IPS-15b (cell line): Measurements from ENCODE around the gene AMER3.
"Not testable (repeated sequence)": the region's sequence is repeated elsewhere in the genome, so short reads cannot be mapped to it uniquely, and the experiment has no call there.

Experiments used
- H3K27me3 ChIP-seq: one replicate; pipeline ENCODE4 v1.6.1; 2013; ENCODE audit warnings: low read length; ENCODE audit not compliant: control insufficient read depth, insufficient read depth
- H3K36me3 ChIP-seq: one replicate; pipeline ENCODE4 v1.6.1; 2013; ENCODE audit warnings: low read length; ENCODE audit not compliant: control insufficient read depth, insufficient read depth
- H3K4me1 ChIP-seq: one replicate; pipeline ENCODE4 v1.6.1; 2013; ENCODE audit warnings: mild to moderate bottlenecking, low read length; ENCODE audit not compliant: control insufficient read depth, insufficient read depth
- H3K4me3 ChIP-seq: one replicate; pipeline ENCODE4 v1.5.1; 2013; ENCODE audit warnings: low read depth, low read length
- H3K9ac ChIP-seq: one replicate; pipeline ENCODE4 v1.6.1; 2013; ENCODE audit warnings: low read depth, mild to moderate bottlenecking, low read length
- H3K9me3 ChIP-seq: one replicate; pipeline ENCODE4 v1.6.1; 2013; ENCODE audit warnings: mild to moderate bottlenecking, low read length; ENCODE audit not compliant: control insufficient read depth, insufficient read depth

Gene AMER3

GRCh38 chr2:130729322-130730299 is 25.7 kb upstream of the AMER3 start:
- H3K36me3 ChIP-seq, result no peaks in the 10 kb centered on the region
- H3K4me1 ChIP-seq, result peaks cover 6% of the 10 kb centered on the region
- H3K9me3 ChIP-seq, result no peaks in the 10 kb centered on the region
- peaks cover 22% of the 10 kb centered on the region for H3K27me3 ChIP-seq
- no peak overlapping the region for H3K9ac ChIP-seq
- H3K4me3 ChIP-seq, result no peak overlapping the region

- not testable (repeated sequence) for H3K9me3 ChIP-seq, H3K4me3 ChIP-seq, H3K9ac ChIP-seq, H3K36me3 ChIP-seq, H3K4me1 ChIP-seq
- peaks cover 11% of the 10 kb centered on the region for H3K27me3 ChIP-seq
These were observed 23.1 kb upstream of the AMER3 start for GRCh38 chr2:130732257-130732656.

GRCh38 chr2:130735200-130735599 is 20.1 kb upstream of the AMER3 start:
- Histone ChIP-seq H3K4me1 (no peaks in the 10 kb centered on the region), H3K27me3 (no peaks in the 10 kb centered on the region), H3K36me3 (no peaks in the 10 kb centered on the region), H3K4me3 (no peak overlapping the region), H3K9ac (no peak overlapping the region), H3K9me3 (no peaks in the 10 kb centered on the region)

GRCh38 chr2:130736487-130736886 is 18.9 kb upstream of the AMER3 start:
- H3K27me3 ChIP-seq, result no peaks in the 10 kb centered on the region
- no peaks in the 10 kb centered on the region for H3K4me1 ChIP-seq
- no peak overlapping the region for H3K9ac ChIP-seq
- no peak overlapping the region for H3K4me3 ChIP-seq
- no peaks in the 10 kb centered on the region for H3K9me3 ChIP-seq
- H3K36me3 ChIP-seq, result no peaks in the 10 kb centered on the region

GRCh38 chr2:130737592-130737991 is 17.7 kb upstream of the AMER3 start:
- Histone ChIP-seq H3K9ac (no peak overlapping the region), H3K36me3 (no peaks in the 10 kb centered on the region), H3K9me3 (no peaks in the 10 kb centered on the region), H3K4me3 (no peak overlapping the region), H3K27me3 (no peaks in the 10 kb centered on the region), H3K4me1 (no peaks in the 10 kb centered on the region)

GRCh38 chr2:130740671-130741070 is 14.7 kb upstream of the AMER3 start:
- Histone ChIP-seq H3K9ac (no peak overlapping the region), H3K4me3 (no peak overlapping the region), H3K4me1 (peaks cover 3% of the 10 kb centered on the region), H3K27me3 (no peaks in the 10 kb centered on the region), H3K9me3 (no peaks in the 10 kb centered on the region), H3K36me3 (no peaks in the 10 kb centered on the region)

- H3K9ac ChIP-seq, result no peak overlapping the region
- H3K9me3 ChIP-seq, result no peaks in the 10 kb centered on the region
- H3K36me3 ChIP-seq, result no peaks in the 10 kb centered on the region
- H3K4me1 ChIP-seq, result peaks cover 3% of the 10 kb centered on the region
- no peaks in the 10 kb centered on the region for H3K27me3 ChIP-seq
- no peak overlapping the region for H3K4me3 ChIP-seq
These were observed 12.1 kb upstream of the AMER3 start for GRCh38 chr2:130743278-130743677.

- H3K4me3 ChIP-seq, result no peak overlapping the region
- H3K36me3 ChIP-seq, result no peaks in the 10 kb centered on the region
- no peak overlapping the region for H3K9ac ChIP-seq
- peaks cover 3% of the 10 kb centered on the region for H3K4me1 ChIP-seq
- H3K9me3 ChIP-seq, result no peaks in the 10 kb centered on the region
- H3K27me3 ChIP-seq, result no peaks in the 10 kb centered on the region
These were observed 10.8 kb upstream of the AMER3 start for GRCh38 chr2:130744287-130745117.

GRCh38 chr2:130749078-130749477 is 6.3 kb upstream of the AMER3 start:
- Histone ChIP-seq H3K36me3 (no peaks in the 10 kb centered on the region), H3K4me3 (no peak overlapping the region), H3K27me3 (peaks cover 2% of the 10 kb centered on the region), H3K9ac (no peak overlapping the region), H3K9me3 (no peaks in the 10 kb centered on the region), H3K4me1 (peaks cover 3% of the 10 kb centered on the region)

GRCh38 chr2:130749641-130750040 is 5.7 kb upstream of the AMER3 start:
- no peaks in the 10 kb centered on the region for H3K9me3 ChIP-seq
- peaks cover under 1% of the 10 kb centered on the region for H3K4me1 ChIP-seq
- H3K27me3 ChIP-seq, result peaks cover 7% of the 10 kb centered on the region
- no peak overlapping the region for H3K4me3 ChIP-seq
- no peak overlapping the region for H3K9ac ChIP-seq
- H3K36me3 ChIP-seq, result no peaks in the 10 kb centered on the region

GRCh38 chr2:130754811-130755210 is 529 bp upstream of the AMER3 start:
- Histone ChIP-seq H3K36me3 (no peaks in the 10 kb centered on the region), H3K4me1 (no peaks in the 10 kb centered on the region), H3K9ac (no peak overlapping the region), H3K4me3 (peak overlapping the region; percentile 85), H3K9me3 (no peaks in the 10 kb centered on the region), H3K27me3 (peaks cover 25% of the 10 kb centered on the region)
